AG10803 (cell line): Measurements from ENCODE around the gene AP3S1.

Experiments used
- DNase-seq: peaks from one replicate; pipeline ENCODE4 v3.0.0; 2010; ENCODE audit warnings: low read depth
- H3K4me3 ChIP-seq: 2 replicates; pipeline ENCODE4 v1.5.1; 2011; ENCODE audit warnings: mild to moderate bottlenecking, low read length, control low read depth
- CTCF ChIP-seq: conservative IDR thresholded peaks from 2 replicates; pipeline ENCODE4 v1.5.1; 2011; ENCODE audit warnings: mild to moderate bottlenecking, low read length, control low read depth, inconsistent platforms

The AP3S1 gene

DNA sequence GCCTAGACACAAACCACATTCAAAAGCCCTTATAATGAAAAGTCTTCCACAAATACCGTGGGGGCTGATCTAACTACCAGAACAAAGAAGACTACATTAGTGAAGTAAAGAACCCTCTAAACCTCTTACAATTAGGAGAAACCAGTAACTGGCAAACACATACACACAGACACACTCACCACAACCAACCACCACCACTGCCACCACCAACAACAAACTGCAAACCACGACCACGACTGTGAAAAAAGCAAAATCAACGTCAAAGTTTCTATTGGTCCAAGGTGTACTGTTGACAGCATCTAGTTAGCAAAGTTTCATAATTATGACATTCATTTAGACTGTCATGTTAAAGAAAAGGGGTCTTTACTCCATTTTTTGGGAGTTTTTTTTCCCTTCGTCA lies 28.0 kb upstream of the AP3S1 start:
- DNase-seq: no peak
- H3K4me3 ChIP-seq: no peak overlapping the region
- TF ChIP-seq CTCF: no peak

DNA sequence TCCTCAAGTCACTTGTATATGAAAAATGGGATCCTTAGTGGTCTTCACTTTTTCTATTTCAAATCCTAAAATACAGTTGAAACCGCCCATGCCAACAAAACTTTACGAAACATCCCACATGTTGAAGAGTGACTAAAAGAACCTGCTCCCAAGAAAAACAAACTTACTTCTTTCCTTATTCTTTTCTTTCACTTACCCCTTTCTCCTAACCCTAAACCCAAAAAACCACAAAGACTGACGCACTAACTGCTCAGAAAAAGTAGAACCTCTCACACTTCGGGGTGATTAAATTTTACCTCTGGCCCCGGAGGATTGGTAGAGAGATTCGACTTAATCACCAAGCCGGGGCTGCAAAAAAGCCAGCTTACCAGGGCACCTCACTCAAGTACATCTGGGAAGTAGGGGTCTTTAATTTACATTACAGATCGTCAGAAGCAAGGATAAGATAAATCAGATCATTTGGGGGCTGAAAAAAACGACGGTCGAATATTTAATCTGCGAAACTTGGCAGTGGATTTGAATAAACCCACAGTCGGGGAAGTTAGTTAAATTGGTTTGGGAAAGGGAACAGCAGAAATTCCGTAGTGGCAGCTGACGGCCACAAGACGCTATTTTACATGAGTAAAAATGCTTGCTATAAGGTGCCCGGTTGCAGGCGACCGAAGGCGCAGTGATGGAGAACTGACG lies 26.6 kb upstream of the AP3S1 start:
- no peak for TF ChIP-seq CTCF
- peak overlapping the region; percentile 65 for H3K4me3 ChIP-seq
- DNase-seq: no peak

- peak overlapping the region; percentile 65 for H3K4me3 ChIP-seq
Observed at GRCh38 chr5:115815693-115816225, 26.0 kb upstream of the AP3S1 start.

GRCh38 chr5:115816226-115817081 lies 25.3 kb upstream of the AP3S1 start, which contains the start of gene CDO1:
TSS of gene CDO1 (minus strand) at chr5:115816659. CDS start at chr5:115816397, 262 bp downstream.
- peak; percentile 35 for DNase-seq
- no peak for TF ChIP-seq CTCF
- H3K4me3 ChIP-seq: peak within 1 kb of the TSS; percentile 65

More at GRCh38 chr5:115815693-115816225, 26.0 kb upstream of the AP3S1 start:
- DNase-seq: no peak
- no peak for TF ChIP-seq CTCF

- H3K4me3 ChIP-seq: no peak overlapping the region
- no peak for DNase-seq
- TF ChIP-seq CTCF: no peak
Observed at GRCh38 chr5:115817386-115817785, 24.3 kb upstream of the AP3S1 start.

DNA sequence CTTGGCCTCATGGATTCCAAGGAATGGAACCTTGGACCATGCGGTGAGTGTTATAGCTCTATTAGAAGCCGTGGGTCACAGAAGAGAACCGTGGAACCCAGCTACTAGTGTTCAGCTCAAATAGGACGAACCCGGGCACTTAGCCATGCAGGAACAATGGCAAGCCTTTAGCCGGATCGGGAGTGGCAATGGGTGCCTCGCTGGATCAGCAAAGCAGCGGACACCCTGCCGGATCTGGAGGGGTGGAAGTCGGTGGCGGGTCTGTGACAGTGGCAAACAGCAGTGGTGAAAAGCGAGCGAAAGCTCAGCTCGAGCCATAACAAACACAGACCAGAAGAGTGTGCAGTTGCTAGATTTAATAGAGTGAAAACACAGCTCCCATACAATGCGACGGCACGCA lies 22.9 kb upstream of the AP3S1 start:
- DNase-seq: no peak
- no peak overlapping the region for H3K4me3 ChIP-seq
- TF ChIP-seq CTCF: no peak
